ENCODE results near the gene ARSK. TPM values are rescaled to one million over a fixed set of nuclear protein-coding genes. Genes with fewer than 3 reads are reported as not detected.

The ARSK gene
- total and polyA plus RNA-seq, 11 donors, result 1.8 to 5.7 (median 3.5) TPM

GRCh38 chr5:95610546-95610945 is 55.6 kb downstream of the ARSK start:
- 92 to 97% (median 93%) methylated on average over 7 of the region's 7 CpGs for WGBS, 4 donors
- peaks cover 0 to 14% (median 4%) of the 10 kb centered on the region in 12 donors for H3K9me3 ChIP-seq
- no peaks in the 10 kb centered on the region for H3K27me3 ChIP-seq
- intact Hi-C loops (cut with DNase I), result no loop called here
- DNase-seq (no peak), ATAC-seq (no peak)
- no peak overlapping the region for H3K4me3 ChIP-seq
- H3K4me1 ChIP-seq, result no peaks in the 10 kb centered on the region
- H3K27ac ChIP-seq, result no peak overlapping the region
- H3K36me3 ChIP-seq, result no peaks in the 10 kb centered on the region
- TF ChIP-seq POLR2A (IDR thresholded peaks at IDR 0.05), result no peak
- no peak for TF ChIP-seq CTCF (IDR thresholded peaks at IDR 0.05)

GRCh38 chr5:95611396-95611795 is 56.5 kb downstream of the ARSK start:
- H3K9me3 ChIP-seq, result peaks cover 0 to 14% (median 4%) of the 10 kb centered on the region in 12 donors
- 91 to 97% (median 93%) methylated on average over 3 of the region's 3 CpGs for WGBS, 4 donors
- intact Hi-C loops (cut with DNase I), result no loop called here
- TF ChIP-seq CTCF (IDR thresholded peaks at IDR 0.05) (no peak), POLR2A (IDR thresholded peaks at IDR 0.05) (no peak)
- H3K27ac ChIP-seq, result no peak overlapping the region
- H3K4me1 ChIP-seq, result no peaks in the 10 kb centered on the region
- H3K36me3 ChIP-seq, result no peaks in the 10 kb centered on the region
- no peak for DNase-seq
- ATAC-seq, result no peak
- no peaks in the 10 kb centered on the region for H3K27me3 ChIP-seq
- no peak overlapping the region for H3K4me3 ChIP-seq

GRCh38 chr5:95613514-95613913 is 58.6 kb downstream of the ARSK start:
- 91 to 100% (median 97%) methylated on average over 1 of the region's 1 CpG for WGBS, 4 donors

GRCh38 chr5:95615164-95615467 is 60.2 kb downstream of the ARSK start:
- ATAC-seq, result no peak
- no peaks in the 10 kb centered on the region for H3K27me3 ChIP-seq
- no peak overlapping the region for H3K4me3 ChIP-seq
- intact Hi-C loops (cut with DNase I), result no loop called here
- 71 to 92% (median 83%) methylated on average over 1 of the region's 1 CpG for WGBS, 4 donors
- peaks cover 0 to 11% (median 9%) of the 10 kb centered on the region in 12 donors for H3K4me1 ChIP-seq
- H3K27ac ChIP-seq, result no peak overlapping the region
- no peak for TF ChIP-seq CTCF (IDR thresholded peaks at IDR 0.05)
- no peak for TF ChIP-seq POLR2A (IDR thresholded peaks at IDR 0.05)
- DNase-seq, result no peak
- no peaks in the 10 kb centered on the region for H3K36me3 ChIP-seq
- H3K9me3 ChIP-seq, result peaks cover 0 to 14% (median 4%) of the 10 kb centered on the region in 12 donors

More at GRCh38 chr5:95613514-95613913, 58.6 kb downstream of the ARSK start:
- ATAC-seq (no peak), DNase-seq (no peak)
- intact Hi-C loops (cut with DNase I), result no loop called here
- Histone ChIP-seq H3K27me3 (no peaks in the 10 kb centered on the region), H3K4me3 (no peak overlapping the region), H3K36me3 (no peaks in the 10 kb centered on the region), H3K4me1 (no peaks in the 10 kb centered on the region), H3K27ac (no peak overlapping the region), H3K9me3 (peaks cover 0 to 14% (median 4%) of the 10 kb centered on the region in 12 donors)
- TF ChIP-seq CTCF (IDR thresholded peaks at IDR 0.05) (no peak), POLR2A (IDR thresholded peaks at IDR 0.05) (no peak)

Data from heart left ventricle (tissue), 16 donors.